ENCODE measurements around the gene ARMC8.

- TF ChIP-seq CTCF (IDR thresholded peaks at IDR 0.05; ENCODE audit: poor library complexity, severe bottlenecking) (no peak), EZH2 (IDR thresholded peaks at IDR 0.05; ENCODE audit: borderline replicate concordance, insufficient read depth, low read length, poor library complexity, severe bottlenecking) (no peak), EP300 (conservative IDR thresholded peaks at IDR 0.05; ENCODE audit: poor library complexity, severe bottlenecking) (no peak), TAF1 (IDR thresholded peaks at IDR 0.05; ENCODE audit: low read depth) (no peak), RAD21 (conservative IDR thresholded peaks at IDR 0.05) (no peak), SMC3 (conservative IDR thresholded peaks at IDR 0.05; ENCODE audit: poor library complexity) (no peak), POLR2AphosphoS5 (IDR thresholded peaks at IDR 0.05) (no peak), REST (IDR thresholded peaks at IDR 0.05; ENCODE audit: borderline replicate concordance) (no peak)
Measured at GRCh38 chr3:138308783-138309182, 121.7 kb downstream of the ARMC8 start.
